Lung microvascular endothelial cell (primary cell): ENCODE data around the gene FOXP2. TPM values are rescaled to one million over a fixed set of nuclear protein-coding genes. Genes with fewer than 3 reads are reported as not detected.
"Not testable (repeated sequence)": the region's sequence is repeated elsewhere in the genome, so short reads cannot be mapped to it uniquely, and the experiment has no call there.

Source experiments
- DNase-seq, 2 donors: peaks; one replicate each; pipeline versions ENCODE4 v3.0.0 to v3.0.0-alpha.2; 2010; ENCODE audit warnings: low read depth in 2 of 2
- total RNA-seq: library from RNA; depleted of rRNA; stranded (reverse); fragments of >200 nt; gene quantifications from 2 replicates; pipeline ENCODE4 v1.2.1, GENCODE V29; 2014

Gene FOXP2
- 1.1 and 13.7 TPM in 2 replicates for total RNA-seq

DNA sequence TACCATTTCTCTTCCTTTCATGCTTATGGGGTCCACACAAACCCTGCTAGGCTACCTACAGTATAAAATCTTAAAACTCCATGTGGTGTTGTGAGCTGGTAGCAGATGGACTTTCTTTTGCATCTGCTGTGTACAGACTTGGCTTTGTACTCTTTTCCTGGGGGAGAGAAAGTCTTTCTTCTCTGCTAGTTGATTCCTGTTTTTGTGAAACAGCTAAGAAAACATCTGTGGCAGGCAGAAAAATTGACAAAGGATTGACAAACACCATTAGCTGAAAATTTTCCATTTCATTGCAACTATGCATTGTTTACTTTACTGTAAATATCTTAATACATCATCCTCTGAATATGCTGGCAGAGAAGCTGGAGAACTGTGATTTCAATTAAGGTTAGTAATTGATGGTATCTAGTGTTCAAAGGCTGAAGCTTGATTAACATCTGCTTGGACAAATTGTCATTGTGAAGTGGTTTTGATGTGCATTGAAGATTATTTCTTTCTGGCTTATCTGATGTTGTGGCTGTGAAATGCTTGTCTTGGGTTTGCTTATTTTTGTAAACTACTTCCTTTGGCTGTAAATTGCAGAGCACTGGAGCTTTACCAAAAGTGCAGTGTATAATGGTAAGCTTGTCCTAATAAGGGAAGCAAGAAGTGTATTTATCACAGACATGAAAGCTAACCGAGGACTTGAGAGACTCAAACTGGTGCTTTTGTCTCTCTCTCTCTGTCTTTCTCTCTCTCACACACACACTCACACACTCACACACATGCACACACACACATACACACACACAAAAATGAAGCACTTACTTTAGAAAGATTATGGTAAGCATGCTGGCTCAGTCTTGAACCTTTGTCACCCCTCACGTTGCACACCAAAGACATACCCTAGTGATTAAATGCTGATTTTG is at the start of gene FOXP2:
FOXP2 (plus strand) TSS at position 660 of the 908 bp plus-strand sequence. CDS start 11,697 bp downstream, outside the sequence.
- DNase-seq, result peak in 1 of 2 donors; percentile 56

DNA sequence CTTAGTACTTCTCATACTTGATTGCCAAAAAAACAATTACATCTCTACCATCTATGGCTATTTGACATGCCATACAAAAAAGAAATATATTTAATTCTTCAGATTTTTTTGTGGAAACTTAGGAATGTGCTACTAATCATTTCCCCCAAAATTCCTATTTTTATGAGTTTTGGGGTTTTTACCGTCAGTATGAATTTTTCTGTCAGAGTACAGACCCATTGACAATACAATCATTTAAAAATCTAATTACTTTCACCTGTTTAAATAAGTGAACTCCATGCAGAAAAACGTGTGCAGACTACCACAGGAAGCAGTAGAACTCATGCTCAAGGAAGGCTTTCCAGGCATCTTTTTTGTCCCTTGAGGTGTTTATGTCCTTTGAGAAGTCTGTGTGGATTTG is 48.8 kb upstream of the FOXP2 start:
- DNase-seq, result no peak

DNA sequence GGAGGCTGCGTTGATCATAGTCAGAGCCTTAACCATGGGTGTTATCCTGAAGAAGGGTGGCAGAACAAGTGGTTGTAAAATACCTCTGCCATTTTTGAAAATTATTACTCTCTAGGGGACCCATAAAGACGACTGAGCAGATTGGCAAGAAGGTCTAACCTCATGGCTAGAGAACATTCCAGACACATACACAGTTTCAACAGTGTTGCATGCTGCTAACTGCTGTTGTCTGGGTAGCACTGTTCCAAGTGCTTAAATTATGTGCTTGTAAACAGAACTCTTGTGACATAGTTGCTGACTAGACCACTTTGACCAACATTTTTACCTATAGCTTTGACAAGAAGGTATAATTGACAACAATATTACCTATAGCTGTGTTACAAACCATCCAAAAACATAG is 46.1 kb upstream of the FOXP2 start:
- no peak for DNase-seq

DNA sequence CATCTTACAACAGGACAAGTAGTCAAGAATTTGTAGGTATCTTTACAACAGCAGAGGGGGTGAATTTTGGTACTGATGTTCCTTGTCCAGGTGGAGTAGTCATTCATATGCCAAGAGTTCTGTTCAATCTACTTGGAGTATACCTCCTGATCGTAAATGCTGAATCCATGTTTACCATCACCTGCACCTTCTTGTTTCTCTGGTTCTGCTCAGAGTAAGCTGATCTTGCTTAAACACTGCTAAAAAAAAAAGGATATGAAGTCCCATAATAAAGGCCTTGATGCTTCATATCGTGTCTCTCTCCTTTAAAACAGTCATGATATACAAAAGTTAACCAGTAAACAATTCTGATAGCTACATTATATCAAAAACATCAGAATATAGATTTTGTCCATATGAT is 45.3 kb upstream of the FOXP2 start:
- DNase-seq, result no peak

DNA sequence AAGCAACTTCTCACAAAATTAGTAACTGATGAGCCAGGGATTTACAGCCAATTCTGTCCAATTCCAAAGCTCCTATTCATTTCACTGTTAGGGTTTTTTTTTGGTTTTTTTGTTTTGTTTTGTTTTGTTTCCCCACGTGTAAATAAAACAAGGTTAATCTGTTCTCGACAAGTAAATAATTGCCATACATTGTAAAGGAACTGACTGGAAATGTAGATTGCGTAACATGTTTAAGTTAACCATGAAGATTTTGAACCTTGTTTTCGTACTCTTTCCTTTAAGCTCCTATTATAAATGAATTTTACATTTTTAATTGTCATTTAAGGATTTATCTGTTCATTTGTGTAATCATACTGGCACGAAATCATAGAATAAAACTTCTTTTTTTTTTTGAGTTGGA is 42.0 kb upstream of the FOXP2 start:
- DNase-seq, result no peak

DNA sequence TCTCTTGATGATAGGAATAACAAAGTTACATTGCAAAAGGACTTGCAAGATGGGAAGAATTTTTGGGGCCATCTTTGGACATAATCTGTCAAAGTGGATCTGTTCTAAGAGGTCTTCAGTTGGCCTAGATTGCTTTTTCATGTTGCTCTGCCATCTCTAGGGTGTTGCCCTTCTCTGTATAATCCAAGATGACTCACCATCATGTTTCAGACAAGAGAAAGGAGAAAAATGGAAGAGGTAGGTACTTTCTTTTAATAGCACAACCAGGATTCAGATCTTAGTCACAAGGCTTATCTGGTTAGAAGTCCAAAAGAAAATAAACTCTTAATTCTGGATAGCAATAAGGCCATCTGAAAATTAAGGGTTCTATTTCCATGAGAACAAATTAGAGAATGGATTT is 38.7 kb upstream of the FOXP2 start:
- DNase-seq, result no peak

DNA sequence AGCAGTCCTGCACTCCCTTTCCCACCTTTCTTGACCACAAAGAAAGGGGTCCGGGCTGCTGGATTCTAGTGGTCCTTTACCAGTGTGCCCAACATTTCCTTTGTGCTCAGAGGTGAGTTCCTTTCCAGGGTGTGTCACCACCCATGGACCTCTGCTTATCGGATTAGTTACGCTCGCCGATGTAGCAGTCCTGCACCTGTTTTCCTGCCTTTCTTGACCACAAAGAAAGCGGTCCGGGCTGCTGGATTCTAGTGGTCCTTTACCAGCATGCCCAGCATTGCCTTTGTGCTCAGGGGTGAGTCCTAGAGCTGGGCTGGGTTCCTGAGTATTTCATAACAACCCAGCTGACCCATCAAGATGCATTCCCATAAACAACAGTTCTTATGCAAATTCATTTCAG is 30.7 kb upstream of the FOXP2 start:
- DNase-seq, result not testable (repeated sequence)

DNA sequence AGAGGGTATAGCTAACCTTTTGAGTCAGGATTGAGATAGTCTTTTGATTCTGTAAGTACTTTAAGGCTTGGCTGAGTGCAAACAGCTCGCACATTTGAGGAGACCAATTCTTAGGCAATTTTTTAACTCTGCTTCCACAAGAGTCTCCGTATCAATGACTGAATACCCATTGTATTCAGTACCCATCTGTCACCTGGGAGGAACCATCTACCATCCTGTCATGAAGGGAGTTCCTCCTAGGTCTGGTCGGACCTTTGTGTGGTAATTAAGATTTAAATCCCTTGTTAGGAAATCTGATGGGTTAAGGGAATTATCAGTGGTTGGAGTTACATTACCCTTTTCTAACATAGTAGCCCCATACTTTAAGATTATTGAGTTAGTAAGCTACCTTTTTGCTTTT is 30.3 kb upstream of the FOXP2 start:
- not testable (repeated sequence) for DNase-seq

DNA sequence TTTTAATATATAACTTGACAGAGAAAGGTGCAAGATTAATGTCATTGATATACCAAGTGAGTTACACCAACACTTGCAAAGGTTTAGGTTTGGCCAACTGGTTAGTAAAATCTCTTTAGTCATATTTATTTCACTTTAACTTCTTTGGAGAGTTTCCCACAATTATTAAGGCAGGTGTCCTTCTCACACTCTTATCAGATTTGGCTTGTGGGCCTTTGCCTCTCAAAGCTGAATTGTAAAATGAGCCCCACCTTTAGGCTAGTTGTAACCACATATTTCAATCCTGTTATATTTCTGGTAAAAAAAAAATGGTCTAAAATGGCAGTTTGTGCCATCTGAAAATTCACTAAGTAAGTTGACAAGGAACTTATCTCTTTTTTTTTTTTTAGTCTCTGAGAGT is 26.6 kb upstream of the FOXP2 start:
- no peak for DNase-seq

DNA sequence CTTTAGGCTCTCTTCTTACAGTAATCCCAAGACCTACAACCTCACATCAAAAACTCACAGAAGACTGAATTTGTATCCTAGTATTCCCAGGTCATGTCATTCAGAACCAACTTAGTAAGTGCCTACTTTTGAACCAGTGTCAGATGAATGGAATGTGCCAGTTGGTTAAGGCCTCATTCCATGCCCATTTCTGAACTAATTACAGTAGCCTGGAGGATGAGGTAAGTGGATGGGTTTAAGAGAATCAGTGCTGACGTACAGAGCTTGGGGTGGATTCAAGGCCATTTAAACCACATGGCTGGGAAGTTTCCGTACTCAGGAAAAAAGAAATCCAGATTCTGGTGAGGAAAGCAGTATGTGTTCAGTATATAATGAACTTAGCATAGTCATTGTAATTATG is 21.9 kb upstream of the FOXP2 start:
- DNase-seq, result no peak

DNA sequence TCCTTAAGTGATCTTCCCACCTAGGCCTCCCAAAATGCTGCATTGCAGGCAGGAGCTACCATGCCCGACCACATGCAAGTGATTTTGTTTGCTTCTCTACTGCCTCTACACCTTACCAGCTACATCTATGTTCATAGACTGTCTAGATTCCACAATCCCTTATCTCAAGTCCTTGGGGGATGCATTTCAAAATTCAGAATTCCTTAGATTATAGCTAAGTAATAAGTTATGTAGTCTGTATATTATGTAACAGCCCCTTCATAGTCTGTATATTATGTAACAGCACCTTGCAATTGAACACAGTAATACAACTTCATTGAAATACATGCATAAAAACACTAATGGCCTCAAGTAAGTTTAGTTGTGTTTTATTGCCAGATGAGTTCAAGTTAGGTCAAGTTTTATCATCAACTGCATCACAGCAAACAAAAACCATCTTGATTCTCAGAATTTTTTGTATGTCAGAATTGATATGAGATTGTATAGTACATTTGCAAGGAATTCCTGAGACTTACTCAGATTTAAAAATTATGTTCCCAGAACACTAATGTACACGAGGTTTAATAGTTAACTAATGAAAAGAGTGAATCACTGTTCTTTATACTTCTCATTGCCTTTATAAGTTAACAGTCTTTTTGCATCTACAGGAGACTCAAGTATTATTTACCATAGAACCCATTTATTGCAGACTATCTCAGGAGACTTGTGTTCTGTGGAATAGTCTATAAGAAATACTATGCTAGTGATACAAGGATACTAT is 11.6 kb upstream of the FOXP2 start:
- no peak for DNase-seq

DNA sequence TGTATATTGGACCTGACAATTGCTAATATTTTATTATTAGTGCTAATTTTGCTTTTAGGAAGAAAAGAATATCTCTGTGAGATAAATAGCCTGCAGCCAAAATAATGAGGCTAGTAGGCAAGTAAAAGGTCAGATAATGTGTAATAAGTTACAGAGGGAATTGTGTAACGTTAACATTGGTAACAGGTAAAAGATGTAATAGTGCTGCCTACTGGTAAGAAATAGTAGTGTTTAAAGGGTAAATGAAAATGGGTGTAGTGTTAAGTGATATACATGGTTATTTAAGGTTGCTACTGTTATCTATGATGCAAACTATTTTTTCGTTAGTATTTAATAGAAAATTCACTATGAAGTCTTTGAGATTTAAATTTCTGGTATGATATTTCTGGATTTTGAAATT is 9.2 kb upstream of the FOXP2 start:
- peak in 1 of 2 donors; percentile 52 for DNase-seq

DNA sequence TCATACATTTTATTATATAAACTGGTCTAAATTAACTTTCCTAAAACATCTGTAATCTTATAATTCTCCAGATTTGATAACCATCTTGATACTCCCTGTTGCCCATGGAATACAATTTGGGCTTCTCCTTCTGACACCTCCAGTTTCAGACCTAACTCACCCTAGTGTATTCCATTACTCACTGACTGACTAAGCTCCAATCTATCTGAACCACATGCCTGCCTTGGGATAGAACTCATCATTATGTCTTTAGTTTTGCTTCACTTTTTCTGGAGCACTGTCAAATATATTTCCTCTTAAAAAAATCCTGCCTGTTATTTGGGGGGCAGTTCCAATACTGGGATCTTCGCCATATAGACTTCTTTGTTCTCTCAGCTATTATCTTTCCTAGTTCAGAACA is 4.9 kb upstream of the FOXP2 start:
- no peak for DNase-seq

DNA sequence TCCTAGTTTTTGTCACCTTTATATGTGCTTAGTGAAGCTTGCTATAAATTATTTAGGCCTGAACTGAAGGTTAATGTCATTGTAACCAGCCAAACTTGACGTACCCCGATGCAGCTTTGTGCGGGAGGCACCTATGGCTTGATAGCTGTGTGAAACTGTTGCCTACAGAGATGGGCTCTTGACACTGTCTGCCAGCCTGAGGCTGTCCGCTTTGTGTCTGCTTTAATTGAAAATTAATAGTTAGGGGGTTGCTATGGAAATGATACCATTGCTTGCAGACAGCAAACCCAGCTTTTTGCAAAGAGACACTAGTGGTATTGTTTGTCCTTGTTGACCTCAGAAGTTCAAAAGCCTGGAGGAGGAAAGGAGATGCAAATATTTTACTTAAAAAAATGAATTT is 2.1 kb upstream of the FOXP2 start:
- no peak for DNase-seq

DNA sequence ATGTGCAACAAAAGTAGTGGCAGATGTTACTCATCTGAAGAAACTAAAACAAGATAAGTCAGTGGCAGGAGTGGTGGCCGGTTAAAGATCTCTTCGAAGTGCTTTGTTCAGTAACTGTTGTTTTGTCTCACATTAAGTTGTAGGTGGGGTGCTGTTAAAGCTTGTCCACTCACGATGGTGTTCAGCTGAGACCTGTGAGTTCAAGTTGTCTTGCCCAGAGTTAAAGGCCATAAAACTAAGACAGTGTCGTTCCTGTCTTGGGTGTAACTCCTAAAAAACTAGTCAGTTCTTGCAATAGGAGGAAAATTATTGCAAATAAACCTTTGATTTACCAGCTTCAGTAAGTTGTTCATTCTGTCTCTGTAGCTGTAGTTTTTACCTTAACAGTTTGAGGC is 857 bp upstream of the FOXP2 start:
- no peak for DNase-seq

DNA sequence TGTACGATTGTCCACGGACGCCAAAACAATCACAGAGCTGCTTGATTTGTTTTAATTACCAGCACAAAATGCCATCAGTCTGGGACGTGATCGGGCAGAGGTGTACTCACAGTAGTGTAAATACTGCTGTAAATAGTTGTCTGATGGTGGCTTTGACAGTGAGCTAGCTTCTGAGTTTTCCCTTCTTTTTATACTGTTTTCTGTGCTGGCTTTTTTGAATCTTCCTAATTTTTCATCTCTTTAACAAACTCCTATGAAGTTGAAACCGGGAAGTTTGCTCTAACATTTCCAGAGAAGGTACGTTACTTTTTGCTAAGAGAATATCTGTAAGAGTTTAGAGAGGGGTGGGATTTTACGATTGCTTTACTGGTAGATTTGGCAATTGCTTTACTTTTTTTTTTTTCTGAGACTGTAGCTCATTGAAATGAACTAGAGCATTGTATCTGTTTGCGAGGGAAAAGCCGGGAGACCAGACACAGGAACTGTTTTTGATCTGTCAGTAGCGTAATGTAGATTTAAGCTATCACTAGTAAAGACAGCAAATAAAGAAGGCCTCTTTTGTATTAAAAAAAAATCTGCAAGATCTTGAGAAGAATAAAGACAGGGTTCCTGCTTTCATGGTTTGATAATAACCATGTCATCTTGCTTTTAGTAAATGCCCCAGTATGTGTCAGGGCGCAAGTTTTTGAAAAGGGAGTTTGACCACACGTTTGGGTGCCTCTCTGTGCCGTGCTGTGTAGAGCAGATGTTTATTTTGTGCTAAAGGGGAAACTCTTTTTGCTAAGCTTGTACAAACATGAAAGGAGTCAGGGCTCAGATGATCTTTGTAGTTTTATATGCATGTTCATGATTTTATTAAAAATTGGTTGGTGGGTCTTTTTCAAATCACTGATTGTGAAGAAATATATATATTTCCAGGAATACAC is 712 bp downstream of the FOXP2 start:
- peak in 1 of 2 donors; percentile 53 for DNase-seq

DNA sequence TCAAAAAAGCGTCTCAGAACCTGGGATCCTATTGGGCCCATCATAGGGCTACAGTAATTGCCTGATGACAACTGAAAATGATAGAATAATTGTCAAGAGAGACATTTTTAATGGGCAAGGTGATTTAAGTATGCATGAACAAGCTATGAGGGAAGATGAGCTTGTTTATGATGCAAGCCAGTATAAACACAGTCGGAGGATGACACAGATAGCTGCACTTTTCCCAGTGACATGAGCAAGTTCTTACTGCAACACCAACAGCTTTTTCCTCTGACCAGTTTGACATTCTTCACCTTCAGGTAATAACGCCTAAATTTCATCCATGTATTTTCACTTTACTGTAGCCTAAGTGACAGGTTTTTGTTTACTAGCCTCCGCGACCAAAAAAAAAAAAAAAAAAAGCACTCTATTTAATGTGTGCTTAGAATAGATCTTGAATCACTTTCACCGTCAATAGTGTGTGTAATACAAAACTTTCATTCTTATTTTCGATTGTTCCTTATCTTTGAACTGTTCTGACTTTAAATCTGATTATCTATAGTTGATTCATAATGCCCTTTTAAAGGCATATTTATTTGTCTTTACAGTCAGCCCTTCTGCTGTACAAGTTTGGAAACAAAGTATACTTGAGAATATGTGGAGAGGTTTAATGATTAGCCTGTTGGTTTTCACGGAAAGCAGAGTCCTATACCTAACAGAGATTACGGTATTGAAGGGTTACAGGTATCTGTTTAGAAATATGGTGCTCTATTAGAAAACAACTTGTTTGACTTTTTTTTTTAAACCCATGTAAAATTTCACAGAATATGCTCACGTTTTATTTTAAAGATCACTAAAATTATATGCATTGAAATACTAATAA is 1.7 kb downstream of the FOXP2 start:
- DNase-seq, result peak in 1 of 2 donors; percentile 65

DNA sequence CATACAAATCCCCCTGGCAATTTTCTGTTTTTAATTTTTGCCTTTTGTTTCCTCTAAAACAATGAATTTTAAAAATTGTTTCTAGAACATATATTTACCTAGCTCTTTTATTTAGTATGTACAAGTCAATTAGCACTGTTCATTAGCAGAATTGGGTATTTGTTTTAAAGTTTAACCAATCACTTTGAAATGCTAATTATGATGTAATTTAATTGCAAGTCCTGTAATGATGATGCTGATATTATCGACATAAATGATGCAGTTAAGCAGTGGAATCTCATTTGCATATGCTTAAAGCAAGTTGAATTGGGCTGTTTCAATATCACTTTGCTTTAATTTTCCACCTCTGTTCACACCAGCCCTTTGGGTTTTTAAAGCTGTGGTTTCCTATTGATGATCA is 2.7 kb downstream of the FOXP2 start:
- peak in 1 of 2 donors; percentile 37 for DNase-seq

DNA sequence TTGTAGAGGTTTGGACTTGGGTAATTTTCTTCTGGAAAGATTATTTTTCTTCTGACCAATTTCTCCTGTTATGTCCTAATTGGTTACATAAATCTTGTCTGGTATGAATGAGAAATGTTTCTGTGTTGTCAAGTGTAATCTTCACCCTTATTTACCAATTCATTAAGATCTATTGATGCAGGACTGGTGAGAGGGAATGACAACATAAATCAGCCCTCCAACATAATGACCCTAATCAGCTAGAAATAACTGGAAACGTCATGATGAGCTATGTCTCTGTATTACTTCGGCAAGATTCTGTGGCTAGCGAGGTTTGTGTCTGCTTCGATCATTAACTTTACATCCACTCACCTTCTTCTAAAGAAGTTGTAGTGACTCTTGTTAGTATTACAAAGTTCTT is 3.5 kb downstream of the FOXP2 start:
- DNase-seq, result peak in 1 of 2 donors; percentile 53

DNA sequence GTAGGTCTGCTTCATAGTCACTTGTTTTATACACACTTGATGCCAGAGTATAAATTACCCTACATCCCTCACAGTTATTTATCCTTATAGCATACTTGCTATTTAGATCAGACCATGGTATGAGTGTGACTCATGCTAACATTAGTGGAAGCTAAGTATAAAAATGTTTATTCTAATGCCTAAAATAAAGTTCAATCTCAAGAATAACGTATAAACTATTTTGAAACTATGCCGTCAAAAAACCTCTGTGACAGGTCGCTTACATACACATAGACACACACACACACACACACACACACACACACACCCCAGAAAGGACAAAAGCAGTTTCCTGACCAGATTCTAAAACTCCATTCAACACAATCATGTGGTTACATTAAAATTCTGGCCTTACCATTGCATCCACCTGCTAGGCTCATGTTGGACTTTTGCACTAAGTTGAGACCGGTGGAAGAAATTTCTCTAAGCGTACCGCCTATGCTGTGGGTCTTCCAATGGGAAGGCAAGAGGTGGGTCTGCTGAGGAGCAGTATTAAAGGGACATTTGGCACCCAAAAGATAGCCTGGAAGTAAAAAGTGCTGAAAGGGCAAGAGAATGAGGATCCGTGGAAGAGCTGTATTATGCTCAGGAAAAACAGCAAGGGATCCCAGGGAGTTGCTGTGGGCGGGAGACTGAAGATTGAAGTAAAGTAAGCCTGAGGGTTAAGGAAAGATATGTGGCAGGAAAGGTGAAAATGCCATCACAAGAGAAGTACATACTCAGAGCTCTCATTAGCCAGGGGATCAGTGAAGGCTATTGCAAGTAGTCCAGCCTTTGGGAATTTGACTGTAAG is 5.0 kb downstream of the FOXP2 start:
- DNase-seq, result peak in 1 of 2 donors; percentile 62
